ENCODE data around the gene VPS37C.

DNA sequence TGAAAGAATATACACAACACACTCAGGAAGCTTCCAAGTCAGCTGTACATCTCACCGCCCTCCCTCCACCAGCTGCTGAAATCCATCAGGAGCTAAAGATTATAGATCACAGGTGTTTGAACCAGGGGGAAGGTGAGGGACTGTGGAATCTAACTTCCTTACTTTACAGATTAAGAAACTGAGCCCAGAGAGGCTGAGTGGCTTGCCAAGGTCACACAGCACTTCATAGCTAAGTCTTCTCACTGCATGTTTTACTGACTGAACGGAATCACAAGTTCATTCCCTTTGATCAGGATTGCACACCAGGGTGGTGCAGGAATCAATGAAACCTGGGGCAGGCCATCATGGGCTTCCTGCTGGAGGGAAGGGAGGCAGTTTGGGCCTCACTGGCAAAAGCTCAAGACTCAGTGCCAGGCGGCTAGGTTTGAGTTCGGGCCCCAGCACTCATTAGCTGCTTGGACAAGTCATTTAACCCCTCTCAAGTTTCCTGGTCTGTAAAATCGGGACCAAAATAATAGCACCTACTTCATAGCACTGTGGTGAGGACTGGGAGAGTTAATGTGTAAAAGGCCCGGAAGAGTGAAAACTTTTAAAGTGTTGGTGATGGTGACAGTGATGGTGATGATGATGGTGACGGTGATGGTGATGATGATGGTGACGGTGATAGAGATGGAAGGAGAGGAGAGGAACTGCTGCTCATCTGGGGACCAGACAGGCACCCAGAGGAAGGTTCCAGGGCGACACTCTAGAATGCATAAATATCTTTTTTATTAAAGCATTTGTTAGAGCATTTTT is 50.8 kb downstream of the VPS37C start:
- TF ChIP-seq POLR2A (IDR thresholded peaks at IDR 0.05) (no peak), CTCF (IDR thresholded peaks at IDR 0.05) (no peak)
